GM10266 (cell line): ENCODE data around the gene DBNDD1.

Source experiments
- DNase-seq: peaks from one replicate; pipeline ENCODE4 v3.0.0; 2012; ENCODE audit errors: extremely low spot score
- CTCF ChIP-seq: IDR thresholded peaks from 2 replicates; pipeline ENCODE4 v1.5.1; 2012; ENCODE audit warnings: mild to moderate bottlenecking, low read depth; ENCODE audit not compliant: control insufficient read depth, insufficient read depth; ENCODE audit errors: missing control alignments

DBNDD1 gene

GRCh38 chr16:90027611-90028010 lies 8.4 kb upstream of the DBNDD1 start:
- TF ChIP-seq CTCF, result no peak
- DNase-seq, result no peak

- DNase-seq, result no peak
- TF ChIP-seq CTCF, result no peak
These were observed 6.9 kb upstream of the DBNDD1 start for GRCh38 chr16:90026135-90026534.

- no peak for TF ChIP-seq CTCF
- DNase-seq, result no peak
These were observed 3.8 kb upstream of the DBNDD1 start for GRCh38 chr16:90023078-90023447.

GRCh38 chr16:90022209-90023077 lies 3.2 kb upstream of the DBNDD1 start:
- peak; percentile 98 for DNase-seq
- no peak for TF ChIP-seq CTCF

GRCh38 chr16:90020838-90021382 lies 1.7 kb upstream of the DBNDD1 start:
- no peak for DNase-seq

GRCh38 chr16:90020260-90020837 lies 1.1 kb upstream of the DBNDD1 start:
- DNase-seq, result no peak

More at GRCh38 chr16:90020838-90021382, 1.7 kb upstream of the DBNDD1 start:
- no peak for TF ChIP-seq CTCF

More at GRCh38 chr16:90020260-90020837, 1.1 kb upstream of the DBNDD1 start:
- no peak for TF ChIP-seq CTCF
